ENCODE results near the gene CORT. TPM values are rescaled to one million over a fixed set of nuclear protein-coding genes. Genes with fewer than 3 reads are reported as not detected.

The CORT gene
- total RNA-seq (2014; rRNA removed; shearing (Covaris generic)), result 0.22 TPM in 1 of 2 replicates, not detected in the other
- polyA plus RNA-seq (2016; fragmentation: Nextera tagmentation; extraction: Ambion mirVana), result 0.33 TPM in 1 of 2 replicates, not detected in the other

DNA sequence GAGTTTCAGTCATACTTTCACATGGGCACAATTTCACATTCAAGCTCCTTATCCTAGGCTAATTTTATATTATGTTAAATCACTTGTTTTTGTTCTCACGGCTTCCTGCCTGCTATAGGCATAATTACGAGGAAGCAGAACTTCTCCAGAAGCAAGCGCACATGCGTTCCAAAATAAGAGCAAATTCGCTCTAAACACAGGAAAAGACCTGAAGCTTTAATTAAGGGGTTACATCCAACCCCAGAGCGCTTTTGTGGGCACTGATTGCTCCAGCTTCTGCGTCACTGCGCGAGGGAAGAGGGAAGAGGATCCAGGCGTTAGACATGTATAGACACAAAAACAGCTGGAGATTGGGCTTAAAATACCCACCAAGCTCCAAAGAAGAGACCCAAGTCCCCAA is at the start of gene CORT:
CORT (plus strand) TSS at position 281 of the 400 bp plus-strand sequence. CDS start 193 bp downstream, outside the sequence.
- TF ChIP-seq EZH2phosphoT487 (IDR thresholded peaks at IDR 0.05; ENCODE audit: insufficient read depth, low read depth), result no peak
- no peak for TF ChIP-seq EZH2 (IDR thresholded peaks at IDR 0.05; ENCODE audit: insufficient read depth, poor library complexity, severe bottlenecking)
- Histone ChIP-seq H3F3A (ENCODE audit: insufficient read depth) (peaks cover 20% of the 10 kb centered on the region), H4K20me1 (ENCODE audit: insufficient read depth) (no peaks in the 10 kb centered on the region), H3K9me3 (ENCODE audit: low read depth) (no peaks in the 10 kb centered on the region), H3K9ac (peak within 1 kb of the TSS; percentile 54), H3K4me2 (ENCODE audit: unreplicated experiment) (peak within 1 kb of the TSS; percentile 87), H3K27me3 (replicated peaks; ENCODE audit: insufficient read depth) (no peaks in the 10 kb centered on the region), H3K9me2 (ENCODE audit: insufficient read depth) (no peaks in the 10 kb centered on the region), H3K4me1 (ENCODE audit: insufficient read depth) (peaks cover 19% of the 10 kb centered on the region), H3K27ac (peak within 1 kb of the TSS; percentile 65), H3K4me3 (peak within 1 kb of the TSS; percentile 65), H2AFZ (peak within 1 kb of the TSS; percentile 81), H3K79me2 (ENCODE audit: insufficient read depth) (no peaks in the 10 kb centered on the region), H3K36me3 (ENCODE audit: low read depth) (no peaks in the 10 kb centered on the region)
- in situ Hi-C loops (cut with MboI), result no loop called here
- no peak for DNase-seq
- WGBS, 2 experiments (ENCODE audit: low coverage in 1 of 2, low lambda C conversion rate in 2 of 2, missing lambda C conversion rate in 2 of 2), result 98 to 99% methylated on average over 10 of the region's 10 CpGs

GRCh38 chr1:10401281-10401680 is 48.5 kb upstream of the CORT start:
- Histone ChIP-seq H3K4me2 (ENCODE audit: unreplicated experiment) (peak overlapping the region; percentile 93), H3F3A (ENCODE audit: insufficient read depth) (peaks cover 27% of the 10 kb centered on the region), H3K4me1 (ENCODE audit: insufficient read depth) (peaks cover 38% of the 10 kb centered on the region), H3K9me3 (ENCODE audit: low read depth) (no peaks in the 10 kb centered on the region), H3K27me3 (replicated peaks; ENCODE audit: insufficient read depth) (no peaks in the 10 kb centered on the region), H3K9ac (0 out of 2 replicates have a peak overlapping the region, but pooled peaks have one; percentile 80), H2AFZ (no peak overlapping the region), H3K79me2 (ENCODE audit: insufficient read depth) (peaks cover 24% of the 10 kb centered on the region), H3K27ac (peak overlapping the region; percentile 30; the same call in 1 of the 2 replicates), H3K36me3 (ENCODE audit: low read depth) (peaks cover 14% of the 10 kb centered on the region), H3K4me3 (no peak overlapping the region), H3K9me2 (ENCODE audit: insufficient read depth) (no peaks in the 10 kb centered on the region), H4K20me1 (ENCODE audit: insufficient read depth) (no peaks in the 10 kb centered on the region)
- in situ Hi-C loops (cut with MboI), result no loop called here
- 44 to 59% methylated on average over 1 of the region's 1 CpG for WGBS, 2 experiments (ENCODE audit: low coverage in 1 of 2, low lambda C conversion rate in 2 of 2, missing lambda C conversion rate in 2 of 2)
- TF ChIP-seq EZH2 (IDR thresholded peaks at IDR 0.05; ENCODE audit: insufficient read depth, poor library complexity, severe bottlenecking), result no peak
- DNase-seq, result peak; percentile 66

- peak; percentile 25 for DNase-seq
- 97 to 99% methylated on average over 9 of the region's 9 CpGs for WGBS, 2 experiments (ENCODE audit: low coverage in 1 of 2, low lambda C conversion rate in 2 of 2, missing lambda C conversion rate in 2 of 2)
- Histone ChIP-seq H3K4me2 (ENCODE audit: unreplicated experiment) (no peak overlapping the region), H3K36me3 (ENCODE audit: low read depth) (peaks cover 19% of the 10 kb centered on the region), H3K79me2 (ENCODE audit: insufficient read depth) (peaks cover 24% of the 10 kb centered on the region), H3K9ac (no peak overlapping the region), H3K9me2 (ENCODE audit: insufficient read depth) (no peaks in the 10 kb centered on the region), H3K9me3 (ENCODE audit: low read depth) (no peaks in the 10 kb centered on the region), H3K4me1 (ENCODE audit: insufficient read depth) (peaks cover 38% of the 10 kb centered on the region), H3K4me3 (no peak overlapping the region), H3K27me3 (replicated peaks; ENCODE audit: insufficient read depth) (no peaks in the 10 kb centered on the region), H4K20me1 (ENCODE audit: insufficient read depth) (no peaks in the 10 kb centered on the region), H3F3A (ENCODE audit: insufficient read depth) (peaks cover 27% of the 10 kb centered on the region), H2AFZ (no peak overlapping the region), H3K27ac (peak overlapping the region; percentile 62)
- TF ChIP-seq EZH2phosphoT487 (IDR thresholded peaks at IDR 0.05; ENCODE audit: insufficient read depth, low read depth) (no peak), EZH2 (IDR thresholded peaks at IDR 0.05; ENCODE audit: insufficient read depth, poor library complexity, severe bottlenecking) (no peak)
- in situ Hi-C loops (cut with MboI), result no loop called here
Observed at GRCh38 chr1:10402729-10403274, 47.0 kb upstream of the CORT start.

DNA sequence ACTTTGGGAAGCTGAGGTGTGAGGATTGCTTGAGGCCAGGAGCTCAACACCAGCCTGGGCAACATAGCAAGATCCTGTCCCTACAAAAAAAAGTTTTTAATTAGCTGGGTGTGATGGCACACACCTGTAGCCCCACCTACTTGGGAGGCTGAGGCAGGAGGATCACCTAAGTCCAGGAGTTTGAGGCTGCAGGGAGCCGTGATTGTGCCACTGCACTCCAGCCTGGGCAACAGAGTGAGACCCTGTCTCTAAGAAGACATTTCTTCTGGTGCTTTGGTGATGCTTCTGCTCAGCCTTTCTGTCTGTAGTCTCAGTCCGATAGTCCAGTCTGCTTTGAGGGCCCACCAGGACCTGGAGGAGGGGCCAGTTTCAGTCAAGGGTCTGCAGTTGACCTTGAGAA is 42.6 kb upstream of the CORT start:
- no peak overlapping the region for H3K9ac ChIP-seq
- in situ Hi-C loops (cut with MboI), result no loop called here
- no peak for TF ChIP-seq EZH2 (IDR thresholded peaks at IDR 0.05; ENCODE audit: insufficient read depth, poor library complexity, severe bottlenecking)
- no peak for TF ChIP-seq EZH2phosphoT487 (IDR thresholded peaks at IDR 0.05; ENCODE audit: insufficient read depth, low read depth)
- no peaks in the 10 kb centered on the region for H3K9me2 ChIP-seq (ENCODE audit: insufficient read depth)
- H3K27me3 ChIP-seq (replicated peaks; ENCODE audit: insufficient read depth), result no peaks in the 10 kb centered on the region
- 0 out of 2 replicates have a peak, but pooled peaks cover under 1% of the 10 kb centered on the region for H3K79me2 ChIP-seq (ENCODE audit: insufficient read depth)
- no peak overlapping the region for H3K4me3 ChIP-seq
- no peak overlapping the region for H3K27ac ChIP-seq
- no peak overlapping the region for H2AFZ ChIP-seq
- peaks cover 39% of the 10 kb centered on the region for H3K36me3 ChIP-seq (ENCODE audit: low read depth)
- no peak overlapping the region for H3K4me2 ChIP-seq (ENCODE audit: unreplicated experiment)
- no peaks in the 10 kb centered on the region for H3K9me3 ChIP-seq (ENCODE audit: low read depth)
- no peaks in the 10 kb centered on the region for H4K20me1 ChIP-seq (ENCODE audit: insufficient read depth)
- no peak for DNase-seq
- 100% methylated on average over 2 of the region's 2 CpGs for WGBS, 2 experiments (ENCODE audit: low coverage in 1 of 2, low lambda C conversion rate in 2 of 2, missing lambda C conversion rate in 2 of 2)
- H3F3A ChIP-seq (ENCODE audit: insufficient read depth), result peaks cover 12% of the 10 kb centered on the region; the same call in 1 of the 2 replicates
- peaks cover 14% of the 10 kb centered on the region for H3K4me1 ChIP-seq (ENCODE audit: insufficient read depth)
